ENCODE results near the gene TEX19. TPM values are rescaled to one million over a fixed set of nuclear protein-coding genes. Genes with fewer than 3 reads are reported as not detected.
A peak's percentile ranks its signal among the peaks of the same experiment; 100 is the strongest.

Gene TEX19
- total and polyA plus RNA-seq, 2 of the 4 experiments (the other 2 are of a cell fraction), result under 0.01 to 0.03 TPM

DNA sequence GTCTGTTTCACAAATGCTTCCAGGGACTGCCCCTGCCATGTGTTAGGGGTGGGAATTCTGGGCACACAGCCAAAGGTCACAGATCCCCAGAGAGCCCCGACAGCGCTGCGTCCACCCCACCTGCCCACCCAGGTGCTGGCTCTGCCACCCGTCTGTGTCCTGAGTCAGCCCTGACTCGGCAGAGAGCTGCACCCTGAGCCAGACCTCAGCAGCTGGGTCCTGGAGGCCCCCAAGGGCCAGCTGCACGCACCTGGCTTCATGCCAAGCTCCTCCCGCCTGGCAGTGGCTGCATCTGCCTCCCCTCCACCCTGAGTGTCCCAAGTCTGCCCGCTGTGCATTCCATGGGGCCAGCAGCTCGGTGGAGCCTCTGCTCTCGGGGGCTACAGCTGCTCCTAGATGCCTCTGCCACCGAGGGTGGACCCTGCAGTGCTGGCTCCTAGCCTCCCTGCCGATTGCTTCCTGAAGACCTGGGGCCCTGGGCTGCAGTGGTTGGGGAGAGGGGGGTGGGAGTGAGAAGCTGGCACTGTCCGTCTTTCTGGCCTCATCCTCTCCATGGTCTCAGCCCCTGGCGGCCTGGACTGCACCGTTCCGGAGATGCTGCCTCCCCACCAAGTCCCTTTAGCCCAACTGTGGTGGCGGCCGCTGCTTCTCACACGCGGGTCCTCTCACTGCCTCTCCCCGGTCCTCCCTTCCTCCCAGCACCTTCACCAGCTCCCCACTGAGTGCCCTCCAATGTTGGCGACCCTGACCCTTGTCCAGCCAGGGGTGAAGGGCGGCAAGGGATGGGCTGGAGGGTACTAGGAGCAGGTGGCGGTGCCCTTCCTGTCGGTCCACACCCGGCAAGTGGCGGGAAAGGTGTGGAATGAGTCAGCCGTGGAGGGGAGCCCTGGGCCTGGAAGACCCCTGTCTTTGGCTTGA is 28.5 kb upstream of the TEX19 start:
- H2AK9ac ChIP-seq (replicated peaks; ENCODE audit: low read depth, low read length, poor library complexity), result peak overlapping the region; percentile 25
- 0 out of 4 replicates have a peak, but pooled peaks cover 0 to 3% of the 10 kb centered on the region in 2 experiments for H3K79me1 ChIP-seq (ENCODE audit: low read depth in 1 of 2, low read length in 2 of 2)
- H3K18ac ChIP-seq (ENCODE audit: low read depth, low read length), result no peak overlapping the region
- no peak overlapping the region for H3K56ac ChIP-seq (ENCODE audit: extremely low read depth, insufficient read depth, low read length)
- H2BK15ac ChIP-seq (ENCODE audit: low read depth, low read length), result no peak overlapping the region
- no peak overlapping the region for H3K4ac ChIP-seq (ENCODE audit: low read depth, low read length)
- H3K4me3 ChIP-seq (ENCODE audit: insufficient read depth, low read depth, low read length), result no peak overlapping the region
- no peak overlapping the region for H3K9ac ChIP-seq (ENCODE audit: low read depth, low read length)
- no peak overlapping the region for H2BK20ac ChIP-seq (ENCODE audit: low read depth, low read length)
- POLR2A ChIA-PET (ENCODE audit: unreplicated experiment), result no interaction called here
- H4K91ac ChIP-seq (ENCODE audit: insufficient read depth, low read depth, low read length), result no peak overlapping the region
- no peak overlapping the region for H3K14ac ChIP-seq (replicated peaks; ENCODE audit: low read depth, low read length)
- no peaks in the 10 kb centered on the region for H3K9me1 ChIP-seq (ENCODE audit: insufficient read depth, low read length)
- H3K27ac ChIP-seq (ENCODE audit: insufficient read depth, low read length), result no peak overlapping the region
- peaks cover 24% of the 10 kb centered on the region for H3K4me1 ChIP-seq (ENCODE audit: control insufficient read depth, insufficient read depth, low read length)
- H3K23ac ChIP-seq (ENCODE audit: low read depth, low read length), result no peak overlapping the region
- H4K20me1 ChIP-seq (ENCODE audit: insufficient read depth, low read length), result no peaks in the 10 kb centered on the region
- dilution Hi-C loops (cut with HindIII; ENCODE audit: low sequenced_read_pairs, unreplicated experiment), result no loop called here
- in situ Hi-C loops (cut with MboI; ENCODE audit: low sequenced_read_pairs), result no loop called here
- peak overlapping the region; percentile 5 for H2AFZ ChIP-seq (replicated peaks; ENCODE audit: low read length, poor library complexity)
- H2BK120ac ChIP-seq (ENCODE audit: low read depth, low read length), result no peak overlapping the region
- H3K36me3 ChIP-seq (ENCODE audit: control insufficient read depth, insufficient read depth, low read length), result no peaks in the 10 kb centered on the region
- intact Hi-C loops (cut with micrococcal nuclease), result no loop called here
- H4K8ac ChIP-seq (ENCODE audit: low read depth in 2 of 2, low read length in 2 of 2), result no peak overlapping the region
- WGBS, 2 experiments (ENCODE audit: extremely low coverage in 2 of 2, insufficient read length in 1 of 2), result 42% methylated on average over 12 of the region's 28 CpGs; no CpG with 5 or more reads in 1 of the 2 experiments
- DNase-seq, result peak; percentile 67
- H3K4me2 ChIP-seq (ENCODE audit: low read depth, low read length), result peak overlapping the region; percentile 12
- H2AK5ac ChIP-seq (ENCODE audit: low read depth, low read length), result no peak overlapping the region
- no peak overlapping the region for H2BK5ac ChIP-seq (ENCODE audit: low read depth, low read length, poor library complexity, severe bottlenecking)
- H3K9me3 ChIP-seq (ENCODE audit: control insufficient read depth, insufficient read depth, low read length), result no peaks in the 10 kb centered on the region
- H3K27me3 ChIP-seq (ENCODE audit: control insufficient read depth, insufficient read depth, low read length), result peaks cover 10% of the 10 kb centered on the region
- no TSS peak for BruUV-seq (replicated peaks)
- CTCF ChIA-PET, result interaction anchor here (0.5 kb wide), 1 partner anchor 18 kb away, joined by 4 read pairs; no protein-coding TSS in a partner anchor
- peak; percentile 8 for ATAC-seq (ENCODE audit: low read depth)
- no peak overlapping the region for H4K5ac ChIP-seq (ENCODE audit: low read depth, low read length)
- TF ChIP-seq NFE2L2 (IDR thresholded peaks at IDR 0.05; ENCODE audit: low read depth, low read length), result peak; percentile 40; the same call in 1 of the 2 replicates
- TF ChIP-seq, protein P1, sequence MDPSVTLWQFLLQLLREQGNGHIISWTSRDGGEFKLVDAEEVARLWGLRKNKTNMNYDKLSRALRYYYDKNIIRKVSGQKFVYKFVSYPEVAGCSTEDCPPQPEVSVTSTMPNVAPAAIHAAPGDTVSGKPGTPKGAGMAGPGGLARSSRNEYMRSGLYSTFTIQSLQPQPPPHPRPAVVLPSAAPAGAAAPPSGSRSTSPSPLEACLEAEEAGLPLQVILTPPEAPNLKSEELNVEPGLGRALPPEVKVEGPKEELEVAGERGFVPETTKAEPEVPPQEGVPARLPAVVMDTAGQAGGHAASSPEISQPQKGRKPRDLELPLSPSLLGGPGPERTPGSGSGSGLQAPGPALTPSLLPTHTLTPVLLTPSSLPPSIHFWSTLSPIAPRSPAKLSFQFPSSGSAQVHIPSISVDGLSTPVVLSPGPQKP (IDR thresholded peaks at IDR 0.05; ENCODE audit: borderline replicate concordance, low read depth, low read length), result no peak
- TF ChIP-seq MAZ (IDR thresholded peaks at IDR 0.05; ENCODE audit: borderline replicate concordance, low read depth, low read length), result 0 out of 2 replicates have a peak, but pooled peaks have one; percentile 16
- TF ChIP-seq, protein P2, sequence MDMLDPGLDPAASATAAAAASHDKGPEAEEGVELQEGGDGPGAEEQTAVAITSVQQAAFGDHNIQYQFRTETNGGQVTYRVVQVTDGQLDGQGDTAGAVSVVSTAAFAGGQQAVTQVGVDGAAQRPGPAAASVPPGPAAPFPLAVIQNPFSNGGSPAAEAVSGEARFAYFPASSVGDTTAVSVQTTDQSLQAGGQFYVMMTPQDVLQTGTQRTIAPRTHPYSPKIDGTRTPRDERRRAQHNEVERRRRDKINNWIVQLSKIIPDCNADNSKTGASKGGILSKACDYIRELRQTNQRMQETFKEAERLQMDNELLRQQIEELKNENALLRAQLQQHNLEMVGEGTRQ (IDR thresholded peaks at IDR 0.05; ENCODE audit: low read depth, low read length), result no peak
- no peak for TF ChIP-seq SMC3 (IDR thresholded peaks at IDR 0.05; ENCODE audit: low read depth, low read length)
- no peak for TF ChIP-seq RAD21 (IDR thresholded peaks at IDR 0.05; ENCODE audit: low read length)
- TF ChIP-seq MXI1 (IDR thresholded peaks at IDR 0.05; ENCODE audit: borderline replicate concordance, low read depth, low read length), result no peak
- no peak for TF ChIP-seq RFX5 (IDR thresholded peaks at IDR 0.05; ENCODE audit: low read depth, low read length)
- no peak for TF ChIP-seq BHLHE40 (IDR thresholded peaks at IDR 0.05; ENCODE audit: low read depth, low read length)
- TF ChIP-seq CHD1 (IDR thresholded peaks at IDR 0.05; ENCODE audit: low read depth, low read length), result no peak
- no peak for TF ChIP-seq FOS (IDR thresholded peaks at IDR 0.05; ENCODE audit: low read depth, low read length)
- TF ChIP-seq RCOR1 (IDR thresholded peaks at IDR 0.05; ENCODE audit: insufficient replicate concordance, low read length), result no peak
- TF ChIP-seq POLR2A (IDR thresholded peaks at IDR 0.05; ENCODE audit: low read depth, low read length), result no peak
- TF ChIP-seq, protein P3, sequence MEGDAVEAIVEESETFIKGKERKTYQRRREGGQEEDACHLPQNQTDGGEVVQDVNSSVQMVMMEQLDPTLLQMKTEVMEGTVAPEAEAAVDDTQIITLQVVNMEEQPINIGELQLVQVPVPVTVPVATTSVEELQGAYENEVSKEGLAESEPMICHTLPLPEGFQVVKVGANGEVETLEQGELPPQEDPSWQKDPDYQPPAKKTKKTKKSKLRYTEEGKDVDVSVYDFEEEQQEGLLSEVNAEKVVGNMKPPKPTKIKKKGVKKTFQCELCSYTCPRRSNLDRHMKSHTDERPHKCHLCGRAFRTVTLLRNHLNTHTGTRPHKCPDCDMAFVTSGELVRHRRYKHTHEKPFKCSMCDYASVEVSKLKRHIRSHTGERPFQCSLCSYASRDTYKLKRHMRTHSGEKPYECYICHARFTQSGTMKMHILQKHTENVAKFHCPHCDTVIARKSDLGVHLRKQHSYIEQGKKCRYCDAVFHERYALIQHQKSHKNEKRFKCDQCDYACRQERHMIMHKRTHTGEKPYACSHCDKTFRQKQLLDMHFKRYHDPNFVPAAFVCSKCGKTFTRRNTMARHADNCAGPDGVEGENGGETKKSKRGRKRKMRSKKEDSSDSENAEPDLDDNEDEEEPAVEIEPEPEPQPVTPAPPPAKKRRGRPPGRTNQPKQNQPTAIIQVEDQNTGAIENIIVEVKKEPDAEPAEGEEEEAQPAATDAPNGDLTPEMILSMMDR (conservative IDR thresholded peaks at IDR 0.05; ENCODE audit: low read depth, low read length), result no peak

Measured in IMR-90 (cell line).